Endothelial cell of umbilical vein (primary cell): ENCODE results near the gene SEZ6L. TPM values are rescaled to one million over a fixed set of nuclear protein-coding genes. Genes with fewer than 3 reads are reported as not detected.

Source experiments
- BruUV-seq: library from RNA; stranded (reverse); fragments of 400-500 nt; replicated peaks from 2 replicates; lab custom pipeline; 2021; lab: Mats Ljungman, UMichigan
- CTCF ChIA-PET: fragments of 300-600, 350-600 bp; sonication (Branson Sonifier 250); formaldehyde crosslinking; loops from one replicate; lab custom pipeline; 2021; ENCODE audit warnings: antibody characterized with exemption, inconsistent platforms; lab: Charles Lee
- POLR2A ChIA-PET: fragments of 300-600, 350-600 bp; sonication (Branson Sonifier 250); formaldehyde crosslinking; loops from one replicate; lab custom pipeline; 2021; ENCODE audit warnings: antibody characterized with exemption, inconsistent platforms; lab: Charles Lee
- DNase-seq: peaks from one replicate; pipeline ENCODE4 v3.0.0-alpha.2; 2011; ENCODE audit warnings: low read depth, low spot score
- FAIRE-seq: peaks from 2 replicates; lab custom pipeline; 2011; peaks lifted over from hg19 to GRCh38; lab: Jason Lieb, UNC
- H2AFZ ChIP-seq: 2 replicates; pipeline ENCODE4 v1.6.0; 2012; ENCODE audit warnings: low read depth, low read length, control low read depth, inconsistent platforms
- H3K27ac ChIP-seq: 2 replicates; pipeline ENCODE4 v1.5.1; 2011; ENCODE audit warnings: low read depth, mild to moderate bottlenecking, control low read depth, low read length, moderate library complexity; ENCODE audit not compliant: insufficient read depth
- H3K27me3 ChIP-seq, 2 experiments: 2 replicates each; pipeline versions ENCODE4 v1.6.0 to v1.6.1; 2011; ENCODE audit warnings: low read length in 2 of 2, mixed read lengths in 1 of 2; ENCODE audit not compliant: control insufficient read depth in 2 of 2, insufficient read depth in 2 of 2
- H3K36me3 ChIP-seq, 2 experiments: 2 replicates in 1 of 2; 3 replicates in 1 of 2; pipeline ENCODE4 v1.5.1; 2011; ENCODE audit warnings: low read length in 2 of 2, mild to moderate bottlenecking in 1 of 2, moderate library complexity in 1 of 2; ENCODE audit not compliant: control insufficient read depth in 2 of 2, insufficient read depth in 2 of 2; ENCODE audit errors: extremely low read depth in 1 of 2
- H3K4me1 ChIP-seq: 3 replicates; pipeline ENCODE4 v1.5.1; 2011; ENCODE audit warnings: mild to moderate bottlenecking, low read length; ENCODE audit not compliant: control insufficient read depth, insufficient read depth; ENCODE audit errors: extremely low read depth
- H3K4me2 ChIP-seq: 2 replicates; pipeline ENCODE4 v1.6.1; 2011; ENCODE audit warnings: low read length, control low read depth, mixed read lengths; ENCODE audit not compliant: insufficient read depth
- H3K4me3 ChIP-seq, 3 experiments: fragments of 200-600 bp in 1 of 3; sonication (generic), shearing (Covaris generic) in 1 of 3; replicated peaks in 1 of 3; 2 replicates each; pipeline ENCODE4 v1.5.1; 2011 to 2016; ENCODE audit warnings: control low read depth in 3 of 3, low read length in 3 of 3, mild to moderate bottlenecking in 2 of 3, inconsistent platforms in 1 of 3, low read depth in 1 of 3, moderate library complexity in 1 of 3; ENCODE audit not compliant: insufficient read depth in 1 of 3
- H3K79me2 ChIP-seq: 2 replicates; pipeline ENCODE4 v1.6.0; 2012; ENCODE audit warnings: low read length, inconsistent platforms; ENCODE audit not compliant: control insufficient read depth, insufficient read depth
- H3K9ac ChIP-seq: replicated peaks from 2 replicates; pipeline ENCODE3; 2011; ENCODE audit warnings: low read length, control low read depth; ENCODE audit not compliant: insufficient read depth; ENCODE audit errors: extremely low read depth
- H3K9me1 ChIP-seq: replicated peaks from 3 replicates; pipeline ENCODE4 v1.6.0; 2011; ENCODE audit warnings: mild to moderate bottlenecking, low read length; ENCODE audit not compliant: control insufficient read depth, insufficient read depth; ENCODE audit errors: extremely low read depth
- H3K9me3 ChIP-seq: replicated peaks from 2 replicates; pipeline ENCODE4 v1.5.1; 2012; ENCODE audit warnings: low read length, inconsistent platforms; ENCODE audit not compliant: control insufficient read depth, insufficient read depth
- H4K20me1 ChIP-seq: replicated peaks from 2 replicates; pipeline ENCODE3; 2011; ENCODE audit warnings: mild to moderate bottlenecking, low read length; ENCODE audit not compliant: control insufficient read depth, insufficient read depth; ENCODE audit errors: extremely low read depth
- CTCF ChIP-seq, 2 donors: IDR thresholded peaks; 1 replicate in 1 of 2; 2 replicates in 1 of 2; pipeline ENCODE4 v1.5.1; 2011; ENCODE audit warnings: low read length in 2 of 2, mild to moderate bottlenecking in 2 of 2, moderate library complexity in 2 of 2, control low read depth in 1 of 2, inconsistent platforms in 1 of 2, low read depth in 1 of 2; ENCODE audit not compliant: insufficient read depth in 1 of 2; ENCODE audit errors: extremely low read depth in 1 of 2
- EZH2 ChIP-seq: IDR thresholded peaks from 2 replicates; pipeline ENCODE4 v1.6.1; 2012; ENCODE audit warnings: borderline replicate concordance, low read depth, mild to moderate bottlenecking, moderate library complexity, low read length, inconsistent platforms; ENCODE audit not compliant: severe bottlenecking
- FOS ChIP-seq: IDR thresholded peaks from 2 replicates; pipeline ENCODE4 v1.6.1; 2011; ENCODE audit warnings: mild to moderate bottlenecking, low read length, moderate library complexity, borderline replicate concordance; ENCODE audit not compliant: insufficient read depth
- GATA2 ChIP-seq: IDR thresholded peaks from 2 replicates; pipeline ENCODE4 v1.7.0; 2011; ENCODE audit warnings: low read depth, mild to moderate bottlenecking, moderate library complexity, mixed read lengths, low read length; ENCODE audit not compliant: insufficient read length, insufficient read depth
- JUN ChIP-seq: IDR thresholded peaks from 2 replicates; pipeline ENCODE4 v1.6.1; 2011; ENCODE audit warnings: borderline replicate concordance, low read depth; ENCODE audit not compliant: insufficient read length, insufficient read depth
- MYC ChIP-seq: IDR thresholded peaks from one replicate; pipeline ENCODE4 v1.6.1; 2011; ENCODE audit warnings: mild to moderate bottlenecking, low read depth, low read length
- POLR2A ChIP-seq: IDR thresholded peaks from 2 replicates; pipeline ENCODE4 v1.6.1; 2012; ENCODE audit warnings: low read depth, mild to moderate bottlenecking, control low read depth, low read length
- POLR2AphosphoS5 ChIP-seq: IDR thresholded peaks from 2 replicates; pipeline ENCODE4 v1.6.1; 2012; ENCODE audit warnings: low read depth, mild to moderate bottlenecking, control low read depth, low read length, moderate library complexity; ENCODE audit not compliant: insufficient read depth
- dilution Hi-C: fragments of 300-500 bp; cut with MboI; formaldehyde crosslinking; loops from one replicate; pipeline ENCODE4 v1.15.0; 2019; ENCODE audit warnings: low sequenced_read_pairs; ENCODE audit not compliant: extremely low pct_ligation_motif_present
- intact Hi-C: fragments of 100-400 bp; cut with micrococcal nuclease; formaldehyde crosslinking; loops from one replicate; pipeline ENCODE4 v1.10.0; 2022
- polyA plus RNA-seq, 4 experiments: library from polyadenylated mRNA; depleted of rRNA in 3 of 4; stranded (reverse) in 3 of 4; unstranded in 1 of 4; fragments of >200 nt; gene quantifications; 2 replicates each; pipeline versions ENCODE4 v1.2.1 to v1.2.3, GENCODE V29; 2011 to 2012; ENCODE audit warnings: missing spikeins in 1 of 4
- total RNA-seq: library from RNA; stranded (reverse); gene quantifications from 2 replicates; pipeline ENCODE4 v1.2.3, GENCODE V29; 2021
- TF ChIP-seq, protein P1 (sequence below): IDR thresholded peaks from 2 replicates; pipeline ENCODE4 v1.6.1; 2011; ENCODE audit not compliant: insufficient read depth, insufficient read length

Gene SEZ6L
- total and polyA plus RNA-seq, 2 donors (not counting 3 experiments of a cell fraction or from before 2014, with no cell fraction given) = not detected

- FAIRE-seq = no peak
- H3K9me1 ChIP-seq = no peaks in the 10 kb centered on the region
- no peak overlapping the region for H3K4me3 ChIP-seq
- intact Hi-C loops (no loop called here), dilution Hi-C loops (no loop called here)
- H4K20me1 ChIP-seq = no peaks in the 10 kb centered on the region
- no peak overlapping the region for H3K9ac ChIP-seq
- DNase-seq = peak; percentile 8
- no peaks in the 10 kb centered on the region for H3K36me3 ChIP-seq
- BruUV-seq = no TSS peak
- no peak overlapping the region for H2AFZ ChIP-seq
- H3K79me2 ChIP-seq = no peaks in the 10 kb centered on the region
- H3K27ac ChIP-seq = no peak overlapping the region
- peaks cover 21 to 22% of the 10 kb centered on the region in 2 experiments for H3K27me3 ChIP-seq
- H3K4me2 ChIP-seq = no peak overlapping the region
- no peaks in the 10 kb centered on the region for H3K4me1 ChIP-seq
- POLR2A ChIA-PET = no interaction called here
- TF ChIP-seq EZH2 = no peak
- no peak for TF ChIP-seq POLR2A
- no peak for TF ChIP-seq FOS
- TF ChIP-seq CTCF (IDR thresholded peaks at IDR 0.05; ENCODE audit: extremely low read depth in 1 of 2, insufficient read depth in 1 of 2, low read depth in 1 of 2, low read length in 2 of 2) = peak; percentile 51 to 58
- H3K9me3 ChIP-seq = no peaks in the 10 kb centered on the region
- CTCF ChIA-PET = interaction anchor here (0.8 to 1.1 kb wide), 3 partner anchors 12 to 25 kb away, joined by 3 to 4 read pairs (median 3); no protein-coding TSS in a partner anchor
These were observed 3.2 kb downstream of the SEZ6L start for GRCh38 chr22:26172389-26172990.

- DNase-seq (no peak), FAIRE-seq (no peak)
- TF ChIP-seq GATA2 = no peak
- TF ChIP-seq POLR2AphosphoS5 = no peak
- no peak for TF ChIP-seq FOS
- no peak for TF ChIP-seq EZH2
- TF ChIP-seq MYC = no peak
- TF ChIP-seq POLR2A = no peak
- no peak for TF ChIP-seq CTCF (IDR thresholded peaks at IDR 0.05; ENCODE audit: extremely low read depth in 1 of 2, insufficient read depth in 1 of 2, low read depth in 1 of 2, low read length in 2 of 2)
- TF ChIP-seq JUN = no peak
- TF ChIP-seq, protein P1, sequence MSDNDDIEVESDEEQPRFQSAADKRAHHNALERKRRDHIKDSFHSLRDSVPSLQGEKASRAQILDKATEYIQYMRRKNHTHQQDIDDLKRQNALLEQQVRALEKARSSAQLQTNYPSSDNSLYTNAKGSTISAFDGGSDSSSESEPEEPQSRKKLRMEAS = no peak
- POLR2A ChIA-PET = no interaction called here
- Histone ChIP-seq H3K9me1 (no peaks in the 10 kb centered on the region), H3K4me2 (no peak overlapping the region), H3K36me3 (no peaks in the 10 kb centered on the region), H3K4me3 (no peak overlapping the region), H3K27ac (no peak overlapping the region), H3K9ac (no peak overlapping the region), H2AFZ (no peak overlapping the region), H4K20me1 (no peaks in the 10 kb centered on the region), H3K9me3 (no peaks in the 10 kb centered on the region), H3K79me2 (no peaks in the 10 kb centered on the region), H3K4me1 (no peaks in the 10 kb centered on the region), H3K27me3 (peaks cover 11% of the 10 kb centered on the region in 2 experiments)
- dilution Hi-C loops (no loop called here), intact Hi-C loops (no loop called here)
- no TSS peak for BruUV-seq
- CTCF ChIA-PET = no interaction called here
These were observed 5.0 kb downstream of the SEZ6L start for GRCh38 chr22:26174280-26174679.
